DMS53 treated with DMSO at 0.1 percent for 48 hours (cell line): Measurements from ENCODE around the gene ZBTB43.
"Not testable (repeated sequence)": the region's sequence is repeated elsewhere in the genome, so short reads cannot be mapped to it uniquely, and the experiment has no call there.

Experiments used
- DNase-seq: peaks from one replicate; lab custom pipeline; 2025; ENCODE audit not compliant: unreplicated experiment; lab: John Stamatoyannopoulos, UW

The ZBTB43 gene

GRCh38 chr9:126804696-126805553 lies at the start of gene ZBTB43:
ZBTB43 (plus strand) TSS chr9:126805040; CDS start chr9:126832510, 27,470 bp downstream.
- peak; percentile 84 for DNase-seq

GRCh38 chr9:126755317-126755875 lies 49.4 kb upstream of the ZBTB43 start:
- DNase-seq = no peak

- DNase-seq = no peak
Observed at GRCh38 chr9:126756238-126756637, 48.6 kb upstream of the ZBTB43 start.

GRCh38 chr9:126756876-126757415 lies 47.9 kb upstream of the ZBTB43 start:
- no peak for DNase-seq

DNA sequence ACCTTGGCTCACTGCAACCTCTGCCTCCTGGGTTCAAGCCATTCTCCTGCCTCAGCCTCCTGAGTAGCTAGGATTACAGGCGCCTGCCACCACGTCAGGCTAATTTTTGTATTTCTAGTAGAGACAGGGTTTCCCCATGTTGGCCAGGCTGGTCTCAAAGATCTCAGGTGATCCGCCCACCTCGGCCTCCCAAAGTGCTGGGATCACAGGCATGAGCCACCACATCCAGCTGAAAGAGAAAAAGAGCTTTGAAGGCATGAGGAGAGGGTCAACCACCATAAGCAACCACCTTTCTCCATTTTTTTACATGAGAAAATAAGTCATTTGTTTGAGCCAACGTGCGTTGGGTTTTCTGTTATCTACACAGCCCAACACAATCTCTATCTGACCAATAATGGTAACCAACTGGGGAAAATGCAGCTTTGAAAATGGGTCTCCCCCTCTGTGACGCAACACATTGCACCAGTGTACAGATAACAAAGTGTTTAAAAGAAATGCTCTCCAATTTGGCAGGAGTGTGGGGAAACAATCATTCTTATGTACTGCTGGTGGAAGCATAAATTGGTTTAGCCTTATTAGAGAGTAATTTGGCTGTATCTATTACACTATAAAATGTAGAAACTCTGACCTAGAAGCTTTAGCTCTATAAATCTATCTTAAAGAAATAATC lies 45.8 kb upstream of the ZBTB43 start:
- no peak for DNase-seq

GRCh38 chr9:126761274-126761673 lies 43.6 kb upstream of the ZBTB43 start:
- DNase-seq = no peak

DNA sequence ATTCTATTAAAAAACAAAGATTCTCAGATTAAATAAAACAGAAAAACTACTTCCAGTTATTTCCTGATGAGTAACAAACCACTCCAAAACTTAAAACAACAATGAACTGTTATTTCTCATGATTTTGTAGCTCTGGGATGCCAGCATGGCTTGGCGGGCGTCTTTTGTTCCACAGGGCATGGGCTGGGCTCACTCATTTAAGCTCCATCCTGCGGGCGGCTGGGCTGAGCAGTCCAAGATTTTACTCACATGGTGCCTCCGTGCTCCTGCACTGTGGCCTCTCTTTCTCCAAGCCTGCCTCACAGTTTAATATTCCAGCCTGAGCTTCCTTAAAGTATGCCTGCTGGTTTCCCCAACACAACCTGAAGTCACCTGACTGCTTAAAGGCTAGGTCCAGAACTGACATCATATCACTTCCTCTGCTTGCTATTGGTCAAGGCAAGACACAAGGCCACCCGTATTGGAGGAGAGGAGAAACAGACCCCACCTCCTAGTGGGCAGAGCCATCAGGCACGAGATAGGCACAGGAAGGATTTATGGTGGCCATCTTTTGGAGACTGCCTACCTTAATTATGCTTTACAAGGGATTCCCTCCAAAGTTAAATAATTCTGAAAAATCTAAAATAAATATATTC lies 41.6 kb upstream of the ZBTB43 start:
- DNase-seq = no peak

DNA sequence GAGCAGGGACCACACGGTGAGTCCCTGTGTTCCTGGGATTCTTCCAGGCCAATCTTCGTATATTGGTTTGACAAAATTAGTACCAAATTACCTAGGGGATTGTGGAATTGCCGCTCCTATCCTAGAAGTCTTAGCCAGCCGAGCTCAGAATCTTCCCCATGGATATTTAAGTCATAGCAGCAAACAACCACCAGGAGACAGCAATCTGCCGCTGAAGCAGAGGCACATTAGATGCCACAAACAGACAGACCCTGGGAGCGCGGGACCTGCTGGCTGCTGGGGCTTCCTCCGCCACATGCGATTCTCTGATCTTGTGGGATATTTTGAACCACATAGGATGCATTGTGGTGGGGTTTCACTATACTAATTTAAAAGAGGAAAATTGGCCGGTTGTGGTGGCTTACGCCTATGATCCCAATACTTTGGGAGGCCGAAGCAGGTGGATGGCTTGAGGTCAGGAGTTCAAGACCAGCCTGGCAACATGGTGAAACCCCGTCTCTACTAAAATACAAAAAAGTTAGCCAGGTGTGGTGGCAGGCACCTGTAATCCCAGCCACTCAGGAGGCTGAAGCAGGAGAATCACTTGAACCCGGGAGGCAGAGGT lies 31.7 kb upstream of the ZBTB43 start:
- no peak for DNase-seq

DNA sequence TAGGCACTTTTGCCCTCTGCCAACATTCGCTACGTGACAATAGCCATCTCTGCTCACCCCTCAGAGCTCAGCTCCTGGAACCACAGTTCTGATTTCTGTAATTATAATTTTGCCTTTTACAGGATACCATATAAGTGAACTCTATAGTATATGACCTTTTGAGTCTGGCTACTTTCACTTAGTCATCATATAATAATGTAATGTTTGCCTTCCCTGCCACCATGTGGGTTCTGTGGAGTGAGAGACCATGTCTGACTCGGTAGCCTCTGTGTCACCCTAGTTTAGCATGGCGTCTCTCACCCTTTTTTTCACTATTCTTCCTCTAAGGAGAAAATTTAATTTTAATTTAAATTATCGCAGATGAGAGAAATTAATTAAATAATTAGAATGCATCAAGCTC lies 28.9 kb upstream of the ZBTB43 start:
- no peak for DNase-seq

GRCh38 chr9:126777733-126778132 lies 27.1 kb upstream of the ZBTB43 start:
- peak; percentile 9 for DNase-seq

DNA sequence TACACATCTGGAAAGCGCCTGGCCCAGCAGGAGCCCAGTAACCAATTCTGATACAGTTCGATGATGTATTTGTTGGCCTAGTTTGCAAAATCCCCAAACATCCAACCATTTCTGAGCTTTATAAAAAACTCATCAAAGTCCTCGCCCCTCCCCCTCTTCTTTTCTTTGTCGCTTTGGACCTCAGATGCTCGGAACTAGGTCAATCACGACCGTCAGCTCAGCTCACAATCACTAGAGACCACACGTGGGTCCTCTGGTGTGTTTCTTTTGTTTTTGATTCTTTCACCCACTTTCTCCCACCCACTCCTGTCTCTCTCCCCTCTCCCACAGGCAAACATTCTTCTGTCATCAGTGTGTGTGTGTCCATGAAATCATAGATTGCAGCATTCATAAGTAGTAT lies 26.7 kb upstream of the ZBTB43 start:
- DNase-seq = no peak

- not testable (repeated sequence) for DNase-seq
Observed at GRCh38 chr9:126778696-126779095, 26.1 kb upstream of the ZBTB43 start.

GRCh38 chr9:126781186-126782052 lies 23.4 kb upstream of the ZBTB43 start:
- DNase-seq = peak; percentile 62

DNA sequence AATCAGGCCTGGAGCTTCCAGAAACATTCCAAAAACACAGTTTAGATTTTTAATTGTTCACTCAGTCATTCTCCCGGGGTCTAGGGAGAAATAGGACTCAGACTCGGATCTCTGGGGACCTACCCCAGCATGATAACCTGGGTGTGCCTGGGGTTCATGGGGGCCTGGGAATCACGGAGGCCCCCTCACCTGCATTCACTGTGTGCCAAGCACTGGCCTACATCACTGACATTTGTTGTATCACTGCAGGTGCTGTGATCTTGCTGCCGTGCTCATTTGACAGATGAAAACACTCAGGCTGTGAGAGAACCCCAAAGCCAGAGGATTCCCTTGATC lies 22.8 kb upstream of the ZBTB43 start:
- no peak for DNase-seq

GRCh38 chr9:126783949-126784348 lies 20.9 kb upstream of the ZBTB43 start:
- no peak for DNase-seq

DNA sequence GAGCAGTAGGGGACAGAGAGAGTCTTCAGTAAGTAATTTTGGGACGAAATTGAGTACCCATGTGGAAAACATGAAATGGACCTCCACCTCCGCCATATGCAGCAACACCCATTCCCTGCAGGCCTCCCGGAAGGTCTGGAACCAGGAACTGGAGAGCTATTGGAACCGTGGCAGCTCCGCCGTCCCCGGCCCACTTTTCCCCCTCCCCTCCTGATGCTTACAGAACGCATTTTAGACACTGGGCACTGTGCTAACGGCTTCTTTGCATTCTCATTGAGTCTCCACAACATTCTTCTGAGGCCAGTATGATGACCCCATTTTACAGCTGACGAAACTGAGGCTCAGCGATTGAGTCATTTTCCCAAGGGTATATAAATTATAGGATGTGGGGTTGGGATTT lies 20.4 kb upstream of the ZBTB43 start:
- DNase-seq = no peak

- DNase-seq = not testable (repeated sequence)
Observed at GRCh38 chr9:126784841-126785240, 20.0 kb upstream of the ZBTB43 start.

DNA sequence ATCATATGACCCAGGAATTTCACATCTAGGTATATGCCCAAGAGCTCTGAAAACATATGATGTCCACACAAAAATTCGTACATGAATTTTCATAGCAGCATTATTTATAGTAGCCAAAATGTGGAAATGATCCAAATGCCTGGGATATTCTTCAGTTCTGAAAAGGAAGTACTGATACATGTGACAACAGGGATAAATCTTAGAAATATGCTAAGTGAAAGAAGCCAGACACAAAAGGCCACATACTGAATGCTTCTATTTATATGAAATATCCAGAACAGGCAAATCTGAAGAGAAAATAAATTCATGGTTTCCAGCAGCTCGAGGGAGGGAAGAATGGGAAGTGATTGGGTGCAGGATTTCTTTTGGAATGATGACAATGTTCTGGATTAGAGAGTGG lies 16.8 kb upstream of the ZBTB43 start:
- DNase-seq = no peak

DNA sequence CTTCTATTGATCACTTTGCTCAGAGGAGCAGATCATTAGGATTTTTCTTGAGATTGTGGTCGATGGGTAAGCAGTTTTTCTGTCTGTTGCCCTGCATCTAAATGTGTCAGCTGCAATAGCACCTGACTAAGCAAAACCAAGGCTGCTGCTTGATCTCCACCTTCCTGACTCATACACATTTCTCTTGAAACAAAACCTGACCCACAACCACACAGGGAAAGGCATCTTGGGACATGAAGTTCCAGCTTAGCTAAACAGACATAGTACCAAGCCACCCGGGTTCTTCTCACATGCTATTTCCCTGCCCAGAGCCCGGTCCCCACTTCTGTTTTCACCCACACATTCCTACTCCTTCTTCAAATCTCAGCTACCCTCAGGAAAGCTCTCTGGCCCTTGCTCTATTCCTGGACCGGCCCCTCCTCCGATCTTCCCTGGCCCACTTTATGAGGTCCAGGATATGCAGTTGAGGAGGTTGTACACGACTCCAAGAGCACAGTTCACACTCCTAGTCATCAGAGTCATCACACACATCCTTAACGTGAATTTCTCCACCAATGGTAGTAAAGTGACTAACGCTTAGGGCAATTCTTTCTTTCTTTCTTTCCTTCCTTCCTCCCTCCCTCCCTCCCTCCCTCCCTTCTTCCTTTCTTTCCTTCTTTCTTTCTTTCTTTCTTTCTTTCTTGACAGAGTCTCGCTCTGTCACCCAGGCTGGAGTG lies 16.0 kb upstream of the ZBTB43 start:
- DNase-seq = no peak
